H9 (cell line): Measurements from ENCODE around the gene MAP2K1. TPM values are rescaled to one million over a fixed set of nuclear protein-coding genes. Genes with fewer than 3 reads are reported as not detected.
A peak's percentile ranks its signal among the peaks of the same experiment; 100 is the strongest.

Experiments
- DNase-seq: peaks from one replicate; pipeline ENCODE4 v3.0.0-alpha.2; 2017
- H2AFZ ChIP-seq: one replicate; pipeline ENCODE4 v1.6.1; 2013; ENCODE audit warnings: mild to moderate bottlenecking, low read length, control low read depth, moderate library complexity
- H2AK5ac ChIP-seq: 2 replicates; pipeline ENCODE4 v1.6.1; 2013; ENCODE audit warnings: low read length, control low read depth, mixed read lengths; ENCODE audit not compliant: insufficient read length
- H2BK120ac ChIP-seq: one replicate; pipeline ENCODE4 v1.6.1; 2013; ENCODE audit warnings: low read depth, mild to moderate bottlenecking, low read length, control low read depth, inconsistent platforms; ENCODE audit not compliant: poor library complexity, severe bottlenecking
- H2BK12ac ChIP-seq: 2 replicates; pipeline ENCODE4 v1.6.1; 2013; ENCODE audit warnings: low read length, control low read depth, mixed read lengths, low read depth; ENCODE audit not compliant: insufficient read length
- H2BK15ac ChIP-seq: 2 replicates; pipeline ENCODE4 v1.6.1; 2013; ENCODE audit warnings: low read depth, low read length, control low read depth
- H2BK20ac ChIP-seq: one replicate; pipeline ENCODE4 v1.6.1; 2013; ENCODE audit warnings: low read depth, mild to moderate bottlenecking, low read length, control low read depth, inconsistent platforms; ENCODE audit not compliant: poor library complexity, severe bottlenecking
- H2BK5ac ChIP-seq: 2 replicates; pipeline ENCODE4 v1.6.1; 2013; ENCODE audit warnings: low read length, control low read depth, mixed read lengths; ENCODE audit not compliant: insufficient read length
- H3K14ac ChIP-seq: 2 replicates; pipeline ENCODE4 v1.6.1; 2013; ENCODE audit warnings: low read length, control low read depth; ENCODE audit not compliant: insufficient read depth
- H3K18ac ChIP-seq: 2 replicates; pipeline ENCODE4 v1.6.1; 2013; ENCODE audit warnings: low read depth, mild to moderate bottlenecking, mixed read lengths, low read length, control low read depth; ENCODE audit not compliant: insufficient read length
- H3K23ac ChIP-seq: 2 replicates; pipeline ENCODE4 v1.6.1; 2013; ENCODE audit warnings: low read length, control low read depth, mixed read lengths, low read depth; ENCODE audit not compliant: insufficient read length
- H3K23me2 ChIP-seq: 2 replicates; pipeline ENCODE4 v1.6.1; 2013; ENCODE audit warnings: low read depth, mild to moderate bottlenecking, mixed read lengths, low read length, control low read depth; ENCODE audit not compliant: insufficient read length, poor library complexity, severe bottlenecking
- H3K27ac ChIP-seq: 2 replicates; pipeline ENCODE4 v1.5.1; 2013; ENCODE audit warnings: low read length, control low read depth, mixed read lengths, low read depth; ENCODE audit not compliant: insufficient read length
- H3K27me3 ChIP-seq: 2 replicates; pipeline ENCODE4 v1.6.1; 2013; ENCODE audit warnings: low read length, control low read depth, inconsistent platforms; ENCODE audit not compliant: insufficient read depth
- H3K4ac ChIP-seq: 2 replicates; pipeline ENCODE4 v1.6.1; 2013; ENCODE audit warnings: low read depth, mild to moderate bottlenecking, control low read depth, inconsistent platforms, low read length, moderate library complexity
- H3K4me1 ChIP-seq: 2 replicates; pipeline ENCODE4 v1.6.1; 2013; ENCODE audit warnings: low read length, control low read depth, inconsistent platforms; ENCODE audit not compliant: insufficient read depth
- H3K4me2 ChIP-seq: 2 replicates; pipeline ENCODE4 v1.6.1; 2013; ENCODE audit warnings: low read length, control low read depth, mixed read lengths; ENCODE audit not compliant: insufficient read length, insufficient read depth
- H3K56ac ChIP-seq: 2 replicates; pipeline ENCODE4 v1.6.1; 2013; ENCODE audit warnings: low read depth, mild to moderate bottlenecking, mixed read lengths, low read length, control low read depth; ENCODE audit not compliant: insufficient read length
- H3K79me1 ChIP-seq: 2 replicates; pipeline ENCODE4 v1.6.1; 2013; ENCODE audit warnings: low read depth, mild to moderate bottlenecking, moderate library complexity, low read length, control low read depth, inconsistent platforms; ENCODE audit not compliant: insufficient read depth, poor library complexity, severe bottlenecking
- H3K79me2 ChIP-seq: 2 replicates; pipeline ENCODE4 v1.6.1; 2013; ENCODE audit warnings: low read length, control low read depth, inconsistent platforms; ENCODE audit not compliant: insufficient read depth
- H3K9ac ChIP-seq: 2 replicates; pipeline ENCODE4 v1.6.1; 2013; ENCODE audit warnings: low read length, control low read depth, mixed read lengths; ENCODE audit not compliant: insufficient read length; ENCODE audit errors: extremely low read depth
- H3K9me3 ChIP-seq: one replicate; pipeline ENCODE4 v1.6.1; 2013; ENCODE audit warnings: low read depth, low read length, inconsistent platforms; ENCODE audit not compliant: control insufficient read depth
- H3T11ph ChIP-seq: one replicate; pipeline ENCODE4 v1.6.1; 2013; ENCODE audit warnings: mild to moderate bottlenecking, low read length, control low read depth, inconsistent platforms
- H4K20me1 ChIP-seq: one replicate; pipeline ENCODE4 v1.6.1; 2013; ENCODE audit not compliant: control insufficient read depth, insufficient read length, insufficient read depth
- H4K5ac ChIP-seq: 2 replicates; pipeline ENCODE4 v1.6.1; 2013; ENCODE audit warnings: low read depth, mild to moderate bottlenecking, mixed read lengths, low read length, control low read depth; ENCODE audit not compliant: insufficient read length
- H4K8ac ChIP-seq: replicated peaks from 2 replicates; pipeline ENCODE4 v1.6.1; 2013; ENCODE audit warnings: low read length, control low read depth, mixed read lengths, low read depth; ENCODE audit not compliant: insufficient read length
- H4K91ac ChIP-seq: 2 replicates; pipeline ENCODE4 v1.6.1; 2013; ENCODE audit warnings: low read depth, mild to moderate bottlenecking, moderate library complexity, mixed read lengths, low read length, control low read depth; ENCODE audit not compliant: insufficient read length
- H3K27ac Mint-ChIP-seq, 3 experiments: 2 replicates in 2 of 3; 3 replicates in 1 of 3; pipeline ENCODE4 v1.8.0; 2020 to 2021; ENCODE audit warnings: mixed read lengths in 3 of 3, mild to moderate bottlenecking in 1 of 3, moderate library complexity in 1 of 3
- H3K27me3 Mint-ChIP-seq: 2 replicates; pipeline ENCODE4 v1.8.0; 2021; ENCODE audit warnings: low read depth, mild to moderate bottlenecking, moderate library complexity, mixed read lengths
- H3K36me3 Mint-ChIP-seq, 3 experiments: 2 replicates in 2 of 3; 3 replicates in 1 of 3; pipeline ENCODE4 v1.8.0; 2020 to 2021; ENCODE audit warnings: low read depth in 3 of 3, mixed read lengths in 3 of 3; ENCODE audit not compliant: insufficient read depth in 1 of 3
- H3K4me1 Mint-ChIP-seq, 2 experiments: 2 replicates each; pipeline ENCODE4 v1.8.0; 2020; ENCODE audit warnings: mixed read lengths in 2 of 2
- H3K4me3 Mint-ChIP-seq, 2 experiments: 2 replicates in 1 of 2; 3 replicates in 1 of 2; pipeline ENCODE4 v1.8.0; 2020 to 2021; ENCODE audit warnings: mild to moderate bottlenecking in 2 of 2, mixed read lengths in 2 of 2, moderate library complexity in 1 of 2
- H3K9me3 Mint-ChIP-seq, 2 experiments: 2 replicates in 1 of 2; 3 replicates in 1 of 2; pipeline ENCODE4 v1.8.0; 2020; ENCODE audit warnings: mild to moderate bottlenecking in 2 of 2, mixed read lengths in 2 of 2, moderate library complexity in 1 of 2
- CTCF ChIP-seq: fragments of 200-600 bp; sonication (generic); conservative IDR thresholded peaks from 3 replicates; pipeline ENCODE4 v1.8.0; 2021; ENCODE audit warnings: antibody characterized with exemption, mild to moderate bottlenecking
- WGBS: extraction: QIAGEN DNeasy Blood & Tissue Kit; methylation state at CpG from one replicate; pipeline ENCODE4 v1.1.7; 2013; ENCODE audit warnings: missing lambda C conversion rate, low lambda C conversion rate, mixed read lengths; ENCODE audit not compliant: insufficient read length; ENCODE audit errors: extremely low coverage; 5-methylcytosine and 5-hydroxymethylcytosine counted together
- total RNA-seq: library from RNA; stranded (reverse); gene quantifications from 2 replicates; pipeline ENCODE4 v1.2.1, GENCODE V29; 2021

Gene MAP2K1
- total RNA-seq, 1 experiment from 2014 or later: 50.8 TPM

GRCh38 chr15:66505818-66506217 lies 119.1 kb downstream of the MAP2K1 start:
- Histone ChIP-seq H2BK5ac (no peak overlapping the region), H2AK5ac (no peak overlapping the region), H3K9me3 (no peaks in the 10 kb centered on the region), H2BK15ac (no peak overlapping the region), H3K4ac (no peak overlapping the region), H3T11ph (no peak overlapping the region), H3K23ac (no peak overlapping the region), H3K23me2 (no peaks in the 10 kb centered on the region), H2BK12ac (no peak overlapping the region), H2BK20ac (no peak overlapping the region), H3K27ac (no peak overlapping the region), H3K14ac (no peak overlapping the region), H2AFZ (no peak overlapping the region), H4K20me1 (no peaks in the 10 kb centered on the region), H3K56ac (no peak overlapping the region), H2BK120ac (no peak overlapping the region), H3K18ac (no peak overlapping the region), H4K8ac (no peak overlapping the region), H3K9ac (peak overlapping the region; percentile 96), H3K4me1 (no peaks in the 10 kb centered on the region), H4K5ac (no peak overlapping the region), H3K4me2 (peak overlapping the region; percentile 87), H3K79me2 (peaks cover 31% of the 10 kb centered on the region; the same call in 1 of the 2 replicates), H3K27me3 (no peaks in the 10 kb centered on the region), H4K91ac (no peak overlapping the region), H3K79me1 (no peaks in the 10 kb centered on the region)
- Mint-ChIP-seq H3K27ac (peak overlapping the region in 2 of 3 experiments; percentile 100; a peak in 4 of 7 replicates), H3K27me3 (no peaks in the 10 kb centered on the region), H3K9me3 (no peaks in the 10 kb centered on the region; a peak in 2 of 5 replicates), H3K4me1 (peaks cover 22 to 32% of the 10 kb centered on the region in 2 experiments), H3K36me3 (peaks cover 35 to 53% (median 51%) of the 10 kb centered on the region in 3 experiments), H3K4me3 (peak overlapping the region; percentile 98 to 100)
- TF ChIP-seq CTCF: no peak
- WGBS: no CpG with 5 or more reads among the region's 4 CpGs
- DNase-seq: no peak
